Activated naive CD4-positive, alpha-beta T cell treated with anti-CD3 and anti-CD28 coated beads, Interleukin-2, amount 10 ng/mL, durations not matched to agents 7 days and 5 days (primary cell): ENCODE measurements around the gene CDH4.
A peak's percentile ranks its signal among the peaks of the same experiment; 100 is the strongest.
"Not testable (repeated sequence)": the region's sequence is repeated elsewhere in the genome, so short reads cannot be mapped to it uniquely, and the experiment has no call there.

ENCODE experiments used
- CTCF ChIA-PET: fragments of 350-600 bp; sonication (Branson Sonifier 250); formaldehyde crosslinking; loops from one replicate; lab custom pipeline; 2021; ENCODE audit warnings: antibody characterized with exemption; lab: Charles Lee
- DNase-seq: peaks from one replicate; pipeline ENCODE4 v3.0.0-alpha.2; 2020
- H3K27ac Mint-ChIP-seq: one replicate; pipeline ENCODE4 v1.8.0; 2021; ENCODE audit warnings: mild to moderate bottlenecking, moderate library complexity, mixed read lengths
- H3K27me3 Mint-ChIP-seq: one replicate; pipeline ENCODE4 v1.8.0; 2021; ENCODE audit warnings: mild to moderate bottlenecking, mixed read lengths
- H3K36me3 Mint-ChIP-seq: one replicate; pipeline ENCODE4 v1.8.0; 2021; ENCODE audit warnings: mixed read lengths
- H3K4me1 Mint-ChIP-seq: one replicate; pipeline ENCODE4 v1.8.0; 2021; ENCODE audit warnings: mixed read lengths
- H3K4me3 Mint-ChIP-seq: one replicate; pipeline ENCODE4 v1.8.0; 2021; ENCODE audit warnings: mild to moderate bottlenecking, moderate library complexity, mixed read lengths
- H3K9me3 Mint-ChIP-seq: one replicate; pipeline ENCODE4 v1.8.0; 2021; ENCODE audit warnings: mixed read lengths

CDH4 gene

GRCh38 chr20:61451953-61452352 is 199.9 kb downstream of the CDH4 start:
- CTCF ChIA-PET: no interaction called here
- H3K9me3 Mint-ChIP-seq: peaks cover 9% of the 10 kb centered on the region
- no peak overlapping the region for H3K27ac Mint-ChIP-seq

GRCh38 chr20:61453219-61453618 is 201.2 kb downstream of the CDH4 start:
- no peak for DNase-seq
- Mint-ChIP-seq H3K9me3 (peaks cover 9% of the 10 kb centered on the region), H3K4me3 (no peak overlapping the region), H3K36me3 (no peaks in the 10 kb centered on the region), H3K27me3 (no peaks in the 10 kb centered on the region), H3K4me1 (no peaks in the 10 kb centered on the region), H3K27ac (no peak overlapping the region)
- CTCF ChIA-PET: no interaction called here

More at GRCh38 chr20:61451953-61452352, 199.9 kb downstream of the CDH4 start:
- H3K4me1 Mint-ChIP-seq: no peaks in the 10 kb centered on the region
- no peak for DNase-seq
- no peaks in the 10 kb centered on the region for H3K27me3 Mint-ChIP-seq
- no peak overlapping the region for H3K4me3 Mint-ChIP-seq
- no peaks in the 10 kb centered on the region for H3K36me3 Mint-ChIP-seq

GRCh38 chr20:61453623-61454022 is 201.6 kb downstream of the CDH4 start:
- H3K4me3 Mint-ChIP-seq, H3K36me3 Mint-ChIP-seq, H3K27me3 Mint-ChIP-seq, H3K27ac Mint-ChIP-seq, H3K9me3 Mint-ChIP-seq, H3K4me1 Mint-ChIP-seq, CTCF ChIA-PET, DNase-seq: not testable (repeated sequence)

GRCh38 chr20:61454053-61454452 is 202.0 kb downstream of the CDH4 start:
- H3K27ac Mint-ChIP-seq: no peak overlapping the region
- H3K4me3 Mint-ChIP-seq: no peak overlapping the region
- no peaks in the 10 kb centered on the region for H3K36me3 Mint-ChIP-seq

GRCh38 chr20:61455508-61456215 is 203.6 kb downstream of the CDH4 start:
- CTCF ChIA-PET: no interaction called here
- no peak overlapping the region for H3K4me3 Mint-ChIP-seq
- no peaks in the 10 kb centered on the region for H3K27me3 Mint-ChIP-seq
- no peak overlapping the region for H3K27ac Mint-ChIP-seq
- DNase-seq: no peak
- H3K36me3 Mint-ChIP-seq: no peaks in the 10 kb centered on the region
- H3K4me1 Mint-ChIP-seq: no peaks in the 10 kb centered on the region
- H3K9me3 Mint-ChIP-seq: peaks cover 8% of the 10 kb centered on the region

More at GRCh38 chr20:61454053-61454452, 202.0 kb downstream of the CDH4 start:
- CTCF ChIA-PET: no interaction called here
- H3K4me1 Mint-ChIP-seq: no peaks in the 10 kb centered on the region
- H3K9me3 Mint-ChIP-seq: peaks cover 9% of the 10 kb centered on the region
- no peak for DNase-seq
- H3K27me3 Mint-ChIP-seq: no peaks in the 10 kb centered on the region

GRCh38 chr20:61457725-61458124 is 205.7 kb downstream of the CDH4 start:
- no peak overlapping the region for H3K4me3 Mint-ChIP-seq
- no peaks in the 10 kb centered on the region for H3K36me3 Mint-ChIP-seq
- H3K9me3 Mint-ChIP-seq: peaks cover 10% of the 10 kb centered on the region
- H3K27me3 Mint-ChIP-seq: no peaks in the 10 kb centered on the region
- CTCF ChIA-PET: no interaction called here
- H3K4me1 Mint-ChIP-seq: no peaks in the 10 kb centered on the region
- DNase-seq: no peak
- no peak overlapping the region for H3K27ac Mint-ChIP-seq

- Mint-ChIP-seq H3K4me3 (no peak overlapping the region), H3K27me3 (no peaks in the 10 kb centered on the region), H3K27ac (no peak overlapping the region), H3K9me3 (peaks cover 12% of the 10 kb centered on the region), H3K4me1 (no peaks in the 10 kb centered on the region), H3K36me3 (no peaks in the 10 kb centered on the region)
- DNase-seq: no peak
- CTCF ChIA-PET: no interaction called here
These were observed 206.2 kb downstream of the CDH4 start for GRCh38 chr20:61458146-61458746.

GRCh38 chr20:61459266-61459665 is 207.2 kb downstream of the CDH4 start:
- Mint-ChIP-seq H3K4me1 (no peaks in the 10 kb centered on the region), H3K27me3 (no peaks in the 10 kb centered on the region), H3K4me3 (no peak overlapping the region), H3K27ac (no peak overlapping the region), H3K9me3 (peaks cover 15% of the 10 kb centered on the region), H3K36me3 (no peaks in the 10 kb centered on the region)
- no peak for DNase-seq
- CTCF ChIA-PET: no interaction called here

- no peak overlapping the region for H3K27ac Mint-ChIP-seq
- H3K4me3 Mint-ChIP-seq: no peak overlapping the region
- DNase-seq: no peak
- peaks cover 15% of the 10 kb centered on the region for H3K9me3 Mint-ChIP-seq
- H3K36me3 Mint-ChIP-seq: no peaks in the 10 kb centered on the region
- CTCF ChIA-PET: no interaction called here
- H3K4me1 Mint-ChIP-seq: no peaks in the 10 kb centered on the region
- no peaks in the 10 kb centered on the region for H3K27me3 Mint-ChIP-seq
These were observed 207.6 kb downstream of the CDH4 start for GRCh38 chr20:61459705-61460104.

GRCh38 chr20:61460261-61461052 is 208.4 kb downstream of the CDH4 start:
- H3K27ac Mint-ChIP-seq: no peak overlapping the region
- H3K36me3 Mint-ChIP-seq: no peaks in the 10 kb centered on the region
- H3K4me3 Mint-ChIP-seq: no peak overlapping the region
- H3K9me3 Mint-ChIP-seq: peaks cover 15% of the 10 kb centered on the region
- no peaks in the 10 kb centered on the region for H3K27me3 Mint-ChIP-seq
- H3K4me1 Mint-ChIP-seq: no peaks in the 10 kb centered on the region
- no peak for DNase-seq
- CTCF ChIA-PET: no interaction called here

- Mint-ChIP-seq H3K4me3 (no peak overlapping the region), H3K36me3 (no peaks in the 10 kb centered on the region), H3K9me3 (peaks cover 10% of the 10 kb centered on the region), H3K27ac (no peak overlapping the region), H3K4me1 (no peaks in the 10 kb centered on the region), H3K27me3 (no peaks in the 10 kb centered on the region)
- CTCF ChIA-PET: no interaction called here
- no peak for DNase-seq
These were observed 209.4 kb downstream of the CDH4 start for GRCh38 chr20:61461461-61461860.

GRCh38 chr20:61464307-61465303 is 212.5 kb downstream of the CDH4 start:
- no peaks in the 10 kb centered on the region for H3K36me3 Mint-ChIP-seq
- H3K4me1 Mint-ChIP-seq: no peaks in the 10 kb centered on the region
- DNase-seq: no peak
- H3K27me3 Mint-ChIP-seq: no peaks in the 10 kb centered on the region
- no peak overlapping the region for H3K27ac Mint-ChIP-seq
- H3K9me3 Mint-ChIP-seq: peaks cover 20% of the 10 kb centered on the region
- no peak overlapping the region for H3K4me3 Mint-ChIP-seq
- CTCF ChIA-PET: no interaction called here

- no peak overlapping the region for H3K4me3 Mint-ChIP-seq
- CTCF ChIA-PET: no interaction called here
- no peaks in the 10 kb centered on the region for H3K4me1 Mint-ChIP-seq
These were observed 223.7 kb downstream of the CDH4 start for GRCh38 chr20:61475729-61476128.

GRCh38 chr20:61476956-61477355 is 224.9 kb downstream of the CDH4 start:
- Mint-ChIP-seq H3K36me3 (no peaks in the 10 kb centered on the region), H3K27me3 (no peaks in the 10 kb centered on the region), H3K9me3 (peaks cover 8% of the 10 kb centered on the region), H3K4me1 (no peaks in the 10 kb centered on the region), H3K4me3 (no peak overlapping the region), H3K27ac (peak overlapping the region; percentile 24)
- CTCF ChIA-PET: no interaction called here
- no peak for DNase-seq

More at GRCh38 chr20:61475729-61476128, 223.7 kb downstream of the CDH4 start:
- H3K36me3 Mint-ChIP-seq: no peaks in the 10 kb centered on the region
- H3K9me3 Mint-ChIP-seq: peaks cover 8% of the 10 kb centered on the region
- no peak overlapping the region for H3K27ac Mint-ChIP-seq
- no peaks in the 10 kb centered on the region for H3K27me3 Mint-ChIP-seq
- no peak for DNase-seq
